NCI-H1694 (cell line): Measurements from ENCODE around the gene JAGN1.
"Not testable (repeated sequence)": the region's sequence is repeated elsewhere in the genome, so short reads cannot be mapped to it uniquely, and the experiment has no call there.

Experiments
- DNase-seq: peaks from one replicate; lab custom pipeline; 2025; lab: John Stamatoyannopoulos, UW

Gene JAGN1

GRCh38 chr3:9867106-9867505, 23.3 kb upstream of the JAGN1 start:
- no peak for DNase-seq

DNA sequence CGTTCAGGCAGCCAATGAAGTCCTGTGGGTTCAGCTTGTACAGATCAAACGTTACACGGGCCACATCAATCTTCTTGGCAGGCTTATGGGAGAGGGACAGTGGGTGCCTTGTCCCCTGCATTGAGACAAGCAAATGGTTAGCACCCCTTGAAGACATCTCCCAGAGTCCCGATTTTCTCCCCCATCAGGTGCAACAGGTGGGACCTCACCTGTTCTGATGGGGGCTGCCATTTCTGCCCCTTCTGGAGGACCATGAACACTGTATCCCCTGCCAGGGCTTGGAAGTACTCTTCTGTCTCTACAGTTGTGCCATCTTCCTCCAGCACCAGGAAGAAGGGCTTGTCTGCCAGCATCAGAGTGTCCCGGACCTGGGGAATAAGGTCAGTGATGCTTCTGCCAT, 20.5 kb upstream of the JAGN1 start:
- DNase-seq = no peak

DNA sequence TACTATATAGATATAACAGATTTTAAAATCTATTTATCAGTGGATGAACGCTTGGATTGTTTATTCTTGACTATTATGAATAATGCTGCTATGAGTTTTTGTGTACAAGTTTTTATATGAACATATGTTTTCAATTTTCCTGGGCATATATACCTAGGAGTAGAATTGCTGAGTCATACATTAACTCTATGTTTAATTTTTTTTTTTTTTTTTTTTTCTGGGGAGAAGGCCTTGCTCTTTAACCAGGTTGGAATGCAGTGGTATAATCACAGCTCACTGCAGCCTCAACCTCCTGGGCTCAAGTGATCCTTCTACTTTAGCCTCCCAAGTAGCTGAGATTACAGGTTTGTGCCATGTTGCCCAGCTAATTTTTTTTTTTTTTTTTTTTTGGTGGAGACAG, 19.4 kb upstream of the JAGN1 start:
- DNase-seq = no peak

- not testable (repeated sequence) for DNase-seq
These were observed 18.3 kb upstream of the JAGN1 start for GRCh38 chr3:9872067-9872466.

- DNase-seq = no peak
These were observed 15.0 kb upstream of the JAGN1 start for GRCh38 chr3:9875448-9875847.

DNA sequence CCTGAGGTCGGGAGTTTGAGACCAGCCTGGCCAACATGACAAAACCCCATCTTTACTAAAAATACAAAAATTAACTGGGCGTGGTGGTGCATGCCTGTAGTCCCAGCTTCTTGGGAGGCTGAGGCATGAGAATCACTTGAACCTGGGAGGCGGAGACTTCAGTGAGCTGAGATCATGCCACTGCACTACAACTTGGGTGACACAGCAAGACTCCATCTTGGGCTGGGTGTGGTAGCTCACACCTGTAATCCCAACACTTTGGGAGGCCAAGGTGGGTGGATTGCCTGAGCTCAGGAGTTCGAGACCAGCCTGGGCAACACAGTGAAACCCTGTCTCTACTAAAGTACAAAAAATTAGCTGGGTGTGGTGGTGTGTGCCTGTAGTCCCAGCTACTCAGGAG, 14.2 kb upstream of the JAGN1 start:
- not testable (repeated sequence) for DNase-seq

- no peak for DNase-seq
These were observed 13.4 kb upstream of the JAGN1 start for GRCh38 chr3:9876991-9877390.

DNA sequence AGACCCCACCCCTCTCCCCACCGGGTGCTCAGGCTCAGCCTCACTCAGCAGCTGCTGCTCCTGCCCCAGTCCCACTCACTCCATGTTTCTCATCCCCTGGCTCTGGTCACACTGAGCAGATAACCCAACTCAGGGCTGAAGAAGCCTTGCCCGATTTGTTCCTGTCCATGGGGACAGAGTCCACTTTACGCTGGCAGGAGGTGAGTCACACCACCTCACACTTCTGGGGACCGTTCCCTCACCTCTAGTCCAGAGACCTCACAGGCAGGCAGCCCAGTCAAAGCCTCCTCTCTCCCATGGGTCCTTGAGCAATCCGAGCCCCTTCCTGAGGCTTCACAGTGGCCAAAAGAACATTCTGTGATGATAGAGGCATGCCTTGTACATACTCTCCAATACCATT, 11.7 kb upstream of the JAGN1 start:
- no peak for DNase-seq

GRCh38 chr3:9879830-9880549, 10.4 kb upstream of the JAGN1 start, which contains the start of gene CIDEC:
TSS of gene CIDEC (minus strand) at chr3:9880253. CDS start at chr3:9878486, 1,767 bp downstream.
- no peak for DNase-seq

- no peak for DNase-seq
These were observed 9.0 kb upstream of the JAGN1 start for GRCh38 chr3:9881441-9881840.

DNA sequence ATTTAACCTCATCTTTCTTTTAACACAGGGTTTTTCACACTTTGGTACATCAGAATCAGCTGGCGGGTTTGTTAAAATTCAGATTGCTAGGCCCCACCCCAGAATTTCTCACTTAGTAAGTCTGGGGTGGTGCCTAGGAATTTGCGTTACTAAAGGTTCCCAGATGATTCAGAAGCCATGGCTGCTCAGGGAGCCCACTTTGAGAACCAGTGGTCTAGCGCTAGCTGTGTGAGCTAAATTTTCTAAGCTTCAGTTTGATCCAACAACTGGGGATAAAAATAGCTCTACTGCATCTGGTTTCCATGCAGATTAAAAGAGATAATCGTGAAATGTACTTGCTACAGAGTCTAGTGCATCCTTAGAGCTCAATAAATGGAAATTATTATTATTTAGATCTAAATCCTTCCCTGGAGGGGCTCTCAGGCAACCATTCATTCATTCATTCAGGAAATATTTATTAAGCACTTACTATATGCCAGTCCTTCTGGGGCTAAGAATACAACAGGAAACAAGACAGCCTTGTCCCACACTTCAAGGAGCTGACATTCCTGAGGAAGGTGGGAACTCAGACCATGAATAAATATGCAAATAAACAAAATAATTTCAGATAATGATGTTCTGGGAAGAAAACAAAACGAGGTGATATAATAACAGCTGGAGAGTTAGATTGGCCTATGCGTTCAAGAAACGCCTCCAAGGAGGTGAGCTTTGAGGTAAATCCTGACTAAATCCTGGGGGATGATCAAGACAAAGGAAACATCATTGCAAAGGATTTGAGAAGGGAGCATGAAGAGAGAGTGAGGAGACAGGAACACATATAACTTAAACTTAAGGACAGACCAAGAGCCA, 6.5 kb upstream of the JAGN1 start:
- no peak for DNase-seq

- DNase-seq = no peak
These were observed 5.8 kb upstream of the JAGN1 start for GRCh38 chr3:9884555-9885165.

DNA sequence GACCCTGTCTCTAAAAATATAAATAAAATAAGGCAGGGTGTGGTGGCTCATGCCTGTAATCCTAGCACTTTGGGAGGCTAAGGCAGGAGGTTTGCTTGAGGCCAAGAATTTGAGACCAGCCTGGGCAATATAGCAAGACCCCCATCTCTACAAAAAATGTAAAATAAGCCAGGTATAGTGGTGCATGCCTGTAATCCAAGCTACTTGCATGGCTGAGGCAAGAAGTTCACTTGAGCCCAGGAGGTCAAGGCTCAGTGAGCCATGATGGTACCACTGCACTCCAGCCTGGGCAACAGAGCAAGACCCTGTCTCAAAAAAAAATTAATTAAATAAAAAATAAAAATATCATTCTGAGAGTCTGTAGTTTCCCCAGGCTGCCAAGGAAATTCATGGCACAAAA, 4.1 kb upstream of the JAGN1 start:
- no peak for DNase-seq

GRCh38 chr3:9887480-9887879, 2.9 kb upstream of the JAGN1 start:
- no peak for DNase-seq

DNA sequence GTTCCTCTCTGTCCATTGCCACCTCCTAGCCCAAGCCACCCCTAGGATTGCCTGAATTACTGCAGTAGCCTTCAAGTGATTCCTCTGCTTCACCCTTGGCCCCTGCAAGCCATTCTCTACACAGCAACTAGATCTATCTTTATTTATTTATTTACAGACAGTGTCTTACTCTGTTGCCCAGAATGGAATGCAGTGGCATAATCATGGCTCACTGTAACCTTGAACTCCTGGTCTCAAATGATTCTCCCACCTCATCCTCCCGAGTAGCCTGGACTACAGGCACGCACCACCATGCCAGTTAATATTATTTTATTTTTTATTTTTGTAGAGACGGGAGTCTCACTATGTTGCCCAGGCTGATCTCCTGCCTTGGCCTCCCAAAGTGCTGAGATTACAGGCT, 1.9 kb upstream of the JAGN1 start:
- DNase-seq = no peak

- DNase-seq = no peak
These were observed 1.0 kb upstream of the JAGN1 start for GRCh38 chr3:9889405-9889804.

GRCh38 chr3:9891072-9891622, 737 bp downstream of the JAGN1 start:
- DNase-seq = no peak

GRCh38 chr3:9893739-9894138, 3.3 kb downstream of the JAGN1 start:
- DNase-seq = no peak

DNA sequence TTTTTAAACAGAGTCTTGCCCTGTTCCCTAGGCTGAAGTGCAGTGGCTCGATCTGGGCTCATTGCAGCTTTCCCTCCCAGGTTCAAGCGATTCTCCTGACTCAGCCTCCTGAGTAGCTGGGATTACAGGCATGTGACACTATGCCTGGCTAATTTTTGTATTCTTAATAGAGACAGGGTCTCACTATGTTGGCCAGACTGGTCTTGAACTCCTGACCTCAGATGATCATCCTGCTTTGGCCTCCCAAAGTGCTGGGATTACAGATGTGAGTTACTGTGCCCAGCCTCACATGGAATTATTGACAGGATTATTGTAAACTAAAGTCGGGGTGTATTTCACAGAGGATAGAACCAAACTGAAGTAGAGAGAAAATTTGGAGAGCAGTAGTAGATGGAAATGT, 5.3 kb downstream of the JAGN1 start:
- DNase-seq = not testable (repeated sequence)

DNA sequence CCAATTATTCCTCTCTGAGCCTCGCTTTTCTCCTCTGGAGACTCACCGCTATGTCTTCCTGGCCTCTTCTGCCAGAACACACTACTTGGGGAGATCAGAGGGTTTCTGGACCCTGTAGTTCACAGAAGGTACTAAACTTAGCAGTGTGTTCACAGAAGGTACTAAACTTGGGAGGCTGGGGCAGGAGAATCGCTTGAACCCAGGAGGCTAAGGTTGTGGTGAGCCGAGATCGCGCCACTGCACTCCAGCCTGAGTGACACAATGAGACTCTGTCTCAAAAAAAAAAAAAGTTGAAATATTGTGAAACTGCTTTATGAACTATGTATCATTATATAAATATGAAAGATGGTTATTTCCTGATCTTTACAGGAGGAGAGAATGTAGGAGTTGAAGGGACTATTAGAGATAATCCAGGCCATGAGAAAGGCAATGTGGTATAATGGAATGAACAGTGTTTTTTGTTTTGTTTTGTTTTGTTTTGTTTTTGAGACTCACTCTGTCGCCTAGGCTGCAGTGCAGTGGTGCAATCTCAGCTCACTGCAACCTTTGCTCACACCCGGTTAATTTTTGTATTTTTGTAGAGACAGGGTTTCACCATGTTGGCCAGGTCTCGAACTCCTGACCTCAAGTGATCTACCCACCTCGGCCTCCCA, 6.5 kb downstream of the JAGN1 start:
- not testable (repeated sequence) for DNase-seq

DNA sequence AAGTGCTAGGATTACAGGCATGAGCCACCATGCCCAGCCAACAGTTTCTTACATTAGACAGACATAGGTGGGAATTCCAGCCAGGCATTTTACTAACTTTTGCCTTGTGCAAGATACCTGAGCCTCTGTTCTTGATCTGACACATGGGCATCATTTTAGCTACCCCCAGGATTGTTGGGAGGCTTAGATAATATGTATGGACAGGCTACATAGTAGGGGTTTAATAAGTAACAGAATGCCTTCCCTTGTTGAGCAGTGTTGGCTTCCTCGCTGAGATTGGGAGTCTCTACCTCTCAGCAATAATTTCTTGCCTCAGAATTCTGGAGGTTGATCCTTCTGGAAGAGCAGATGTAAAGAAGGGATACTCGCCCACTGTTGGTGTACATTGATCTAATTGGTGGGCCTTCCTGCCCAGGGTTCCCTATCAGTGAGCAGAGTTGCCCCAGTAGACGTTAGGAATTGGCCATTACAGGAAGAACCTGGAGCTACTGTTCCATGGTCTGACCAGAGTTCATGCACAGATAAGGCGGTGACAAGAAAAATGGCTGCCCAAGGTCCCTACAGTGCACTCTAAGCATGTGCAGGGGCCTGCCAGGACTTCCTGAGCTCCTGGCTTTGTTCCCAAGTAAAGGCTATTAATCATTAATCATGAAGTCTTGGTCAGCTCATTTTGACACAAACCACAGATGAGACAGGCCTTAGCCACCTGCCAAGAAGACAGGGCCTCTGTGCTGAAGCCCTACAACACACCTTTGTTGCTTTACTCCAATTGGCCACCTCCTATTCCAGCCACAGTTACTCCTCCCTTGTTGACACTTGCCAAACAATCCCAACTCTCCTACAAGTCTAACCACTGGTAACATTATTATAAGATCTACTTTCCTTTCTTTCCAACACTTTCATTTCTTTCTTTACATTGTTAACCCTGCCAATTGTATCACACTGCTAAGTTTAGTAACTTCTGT, 7.3 kb downstream of the JAGN1 start:
- no peak for DNase-seq
